Activated CD8-positive, alpha-beta T cell treated with anti-CD3 and anti-CD28 coated beads for 36 hours (primary cell): Measurements from ENCODE around the gene RPS6KA2. TPM values are rescaled to one million over a fixed set of nuclear protein-coding genes. Genes with fewer than 3 reads are reported as not detected.

Experiments
- ATAC-seq: fragments of 200-7000 bp; cut with Tn5 transposase; one replicate; pipeline ENCODE4 v1.10.0; 2021; ENCODE audit warnings: mild to moderate bottlenecking, moderate library complexity
- CTCF ChIA-PET: fragments of 350-600 bp; sonication (Branson Sonifier 250); formaldehyde crosslinking; loops from one replicate; lab custom pipeline; 2021; ENCODE audit warnings: antibody characterized with exemption; lab: Charles Lee
- POLR2A ChIA-PET: fragments of 350-600 bp; sonication (Branson Sonifier 250); formaldehyde crosslinking; loops from one replicate; lab custom pipeline; 2021; ENCODE audit warnings: antibody characterized with exemption; lab: Charles Lee
- DNase-seq: peaks from one replicate; pipeline ENCODE4 v3.0.0-alpha.2; 2020
- H3K27ac Mint-ChIP-seq: one replicate; pipeline ENCODE4 v1.8.0; 2021; ENCODE audit warnings: mild to moderate bottlenecking, mixed read lengths
- H3K27me3 Mint-ChIP-seq: one replicate; pipeline ENCODE4 v1.8.0; 2021; ENCODE audit warnings: mixed read lengths
- H3K36me3 Mint-ChIP-seq: one replicate; pipeline ENCODE4 v1.8.0; 2021; ENCODE audit warnings: low read depth, mixed read lengths
- H3K4me1 Mint-ChIP-seq: one replicate; pipeline ENCODE4 v1.8.0; 2021; ENCODE audit warnings: low read depth, mixed read lengths
- H3K4me3 Mint-ChIP-seq: one replicate; pipeline ENCODE4 v1.8.0; 2021; ENCODE audit warnings: mild to moderate bottlenecking, moderate library complexity, mixed read lengths
- H3K9me3 Mint-ChIP-seq: one replicate; pipeline ENCODE4 v1.8.0; 2021; ENCODE audit warnings: mixed read lengths
- CTCF ChIP-seq: fragments of 200-600 bp; IDR thresholded peaks from one replicate; pipeline ENCODE4 v1.8.0; 2022; ENCODE audit warnings: antibody characterized with exemption, mild to moderate bottlenecking
- intact Hi-C: fragments of 100-400 bp; cut with micrococcal nuclease; formaldehyde crosslinking; loops from one replicate; pipeline ENCODE4 v1.10.0; 2022
- total RNA-seq, 2 experiments: library from RNA; stranded (reverse); gene quantifications; one replicate each; pipeline ENCODE4 v1.2.3, GENCODE V29; 2021

Gene RPS6KA2
- total RNA-seq, 2 experiments from 2014 or later, result 5.8 TPM

DNA sequence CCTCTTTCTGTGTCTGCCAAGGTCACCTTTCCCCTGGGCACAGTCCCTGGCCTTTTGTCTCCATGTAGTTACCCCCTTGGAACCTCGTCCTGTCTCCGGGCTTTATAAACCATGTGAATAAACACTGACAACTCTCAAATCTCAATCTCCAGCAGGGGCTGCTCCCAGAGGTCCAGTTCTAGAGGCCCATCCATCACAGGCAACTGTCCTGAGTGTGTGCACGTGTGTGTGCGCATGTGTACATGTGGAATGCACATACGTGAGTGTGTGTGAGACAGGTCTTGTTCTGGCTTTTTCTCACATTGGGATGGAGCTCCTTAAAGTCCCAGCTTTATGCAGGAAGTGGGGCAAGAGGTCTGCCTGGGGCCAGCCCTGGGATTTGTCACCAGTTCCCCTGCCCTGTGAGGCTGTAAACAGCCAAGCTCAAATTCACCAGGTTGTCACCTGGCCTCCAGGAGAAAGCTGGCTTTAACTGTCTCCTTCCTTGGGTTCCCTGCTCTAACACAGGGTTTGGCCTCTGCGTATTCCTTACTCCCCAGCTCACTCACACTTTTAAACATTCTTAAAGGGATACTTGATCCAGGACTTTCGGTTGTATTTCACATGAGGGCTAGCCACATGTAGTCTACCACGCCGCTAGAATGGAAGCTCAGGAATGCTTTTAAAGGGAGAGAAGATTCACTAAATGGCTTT is 83.3 kb downstream of the RPS6KA2 start:
- ChIA-PET POLR2A (no interaction called here), CTCF (no interaction called here)
- H3K27ac Mint-ChIP-seq, result no peak overlapping the region
- intact Hi-C loops, result no loop called here
- H3K4me1 Mint-ChIP-seq, result peaks cover 23% of the 10 kb centered on the region
- H3K36me3 Mint-ChIP-seq, result no peaks in the 10 kb centered on the region
- no peak for TF ChIP-seq CTCF
- DNase-seq (no peak), ATAC-seq (no peak)
- H3K9me3 Mint-ChIP-seq, result no peaks in the 10 kb centered on the region
- no peak overlapping the region for H3K4me3 Mint-ChIP-seq
- no peaks in the 10 kb centered on the region for H3K27me3 Mint-ChIP-seq

GRCh38 chr6:166542580-166542912 is 84.5 kb downstream of the RPS6KA2 start:
- Mint-ChIP-seq H3K27me3 (no peaks in the 10 kb centered on the region), H3K4me3 (no peak overlapping the region), H3K9me3 (no peaks in the 10 kb centered on the region), H3K36me3 (no peaks in the 10 kb centered on the region), H3K27ac (no peak overlapping the region), H3K4me1 (peaks cover 25% of the 10 kb centered on the region)
- ATAC-seq, result no peak
- intact Hi-C loops, result no loop called here
- DNase-seq, result no peak
- ChIA-PET POLR2A (no interaction called here), CTCF (no interaction called here)
- TF ChIP-seq CTCF, result no peak

GRCh38 chr6:166541876-166542579 is 85.0 kb downstream of the RPS6KA2 start:
- intact Hi-C loops, result no loop called here
- Mint-ChIP-seq H3K27me3 (no peaks in the 10 kb centered on the region), H3K27ac (peak overlapping the region; percentile 82), H3K4me1 (peaks cover 25% of the 10 kb centered on the region), H3K9me3 (no peaks in the 10 kb centered on the region), H3K36me3 (no peaks in the 10 kb centered on the region), H3K4me3 (peak overlapping the region; percentile 52)
- DNase-seq (peak; percentile 16), ATAC-seq (peak; percentile 37)
- ChIA-PET CTCF (interaction anchor here (1.3 kb wide), 1 partner anchor 41 kb away, joined by 3 read pairs; no protein-coding TSS in a partner anchor), POLR2A (no interaction called here)
- no peak for TF ChIP-seq CTCF

DNA sequence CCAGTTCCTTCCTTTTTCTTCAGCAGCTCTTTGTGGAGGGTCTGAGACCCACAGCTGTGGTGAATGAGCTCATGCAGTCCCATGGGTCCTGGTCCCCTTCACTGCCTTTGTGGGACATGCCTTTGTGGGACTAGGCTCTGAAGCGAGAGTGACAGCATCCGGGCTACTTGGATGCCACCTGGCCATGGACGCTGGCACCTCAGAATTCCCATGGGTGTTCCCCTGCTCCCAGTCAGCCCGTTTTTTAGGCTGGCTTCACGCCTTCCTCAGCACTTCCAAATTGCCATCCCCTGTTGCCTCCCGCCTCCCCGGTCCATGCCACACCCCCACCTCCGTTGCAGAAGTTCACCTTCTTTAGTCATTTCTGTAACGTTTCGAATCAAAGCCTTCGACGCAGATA is 85.7 kb downstream of the RPS6KA2 start:
- H3K4me3 Mint-ChIP-seq, result peak overlapping the region; percentile 52
- DNase-seq, result peak; percentile 15
- POLR2A ChIA-PET, result no interaction called here

More for the DNA sequence above, 85.7 kb downstream of the RPS6KA2 start:
- no peaks in the 10 kb centered on the region for H3K27me3 Mint-ChIP-seq
- ATAC-seq, result peak; percentile 8
- H3K27ac Mint-ChIP-seq, result peak overlapping the region; percentile 82
- no peak for TF ChIP-seq CTCF
- intact Hi-C loops, result no loop called here
- CTCF ChIA-PET, result interaction anchor here (1.3 kb wide), 1 partner anchor 42 kb away, joined by 3 read pairs; no protein-coding TSS in a partner anchor
- H3K4me1 Mint-ChIP-seq, result peaks cover 25% of the 10 kb centered on the region
- H3K36me3 Mint-ChIP-seq, result no peaks in the 10 kb centered on the region
- H3K9me3 Mint-ChIP-seq, result no peaks in the 10 kb centered on the region
